ENCODE results near the gene EDEM1.
"Not testable (repeated sequence)": the region's sequence is repeated elsewhere in the genome, so short reads cannot be mapped to it uniquely, and the experiment has no call there.

EDEM1 gene

GRCh38 chr3:5179036-5179435 is 8.5 kb upstream of the EDEM1 start:
- not testable (repeated sequence) for DNase-seq

GRCh38 chr3:5181469-5182141 is 5.9 kb upstream of the EDEM1 start:
- DNase-seq = no peak

GRCh38 chr3:5183714-5184113 is 3.8 kb upstream of the EDEM1 start:
- DNase-seq = not testable (repeated sequence)

- no peak for DNase-seq
Measured at GRCh38 chr3:5184499-5184898, 3.0 kb upstream of the EDEM1 start.

GRCh38 chr3:5185093-5185673 is 2.3 kb upstream of the EDEM1 start:
- no peak for DNase-seq

GRCh38 chr3:5186089-5186857 is 1.2 kb upstream of the EDEM1 start:
- DNase-seq = no peak

GRCh38 chr3:5186858-5187155 is 700 bp upstream of the EDEM1 start:
- DNase-seq = no peak

- DNase-seq = peak; percentile 38
Measured at GRCh38 chr3:5187920-5188418, 462 bp downstream of the EDEM1 start.

- DNase-seq = peak; percentile 31
Measured at GRCh38 chr3:5188419-5189221, 1.1 kb downstream of the EDEM1 start.

GRCh38 chr3:5190147-5190791 is 2.8 kb downstream of the EDEM1 start:
- DNase-seq = no peak

- DNase-seq = no peak
Measured at GRCh38 chr3:5191555-5192304, 4.2 kb downstream of the EDEM1 start.

GRCh38 chr3:5192571-5193365 is 5.3 kb downstream of the EDEM1 start:
- DNase-seq = no peak

- no peak for DNase-seq
Measured at GRCh38 chr3:5194341-5194740, 6.8 kb downstream of the EDEM1 start.

- DNase-seq = peak; percentile 16
Measured at GRCh38 chr3:5194801-5195509, 7.4 kb downstream of the EDEM1 start.

GRCh38 chr3:5195605-5196004 is 8.1 kb downstream of the EDEM1 start:
- no peak for DNase-seq

- no peak for DNase-seq
Measured at GRCh38 chr3:5197022-5197421, 9.5 kb downstream of the EDEM1 start.

- no peak for DNase-seq
Measured at GRCh38 chr3:5197470-5198312, 10.2 kb downstream of the EDEM1 start.

GRCh38 chr3:5198313-5198677 is 10.8 kb downstream of the EDEM1 start:
- no peak for DNase-seq

- no peak for DNase-seq
Measured at GRCh38 chr3:5198986-5199731, 11.7 kb downstream of the EDEM1 start.
